Measurements from ENCODE around the gene COL23A1.

The COL23A1 gene

GRCh38 chr5:178289438-178289837 lies 300.8 kb downstream of the COL23A1 start:
- H3K4me3 ChIP-seq (ENCODE audit: low read length): no peak overlapping the region
- no peak for TF ChIP-seq CTCF (conservative IDR thresholded peaks at IDR 0.05; ENCODE audit: low read depth, low read length)
- no peak for DNase-seq (ENCODE audit: low read depth)

- no peak for TF ChIP-seq CTCF (conservative IDR thresholded peaks at IDR 0.05; ENCODE audit: low read depth, low read length)
- no peak overlapping the region for H3K4me3 ChIP-seq (ENCODE audit: low read length)
- DNase-seq (ENCODE audit: low read depth): no peak
These were observed 301.5 kb downstream of the COL23A1 start for GRCh38 chr5:178288401-178289368.

DNA sequence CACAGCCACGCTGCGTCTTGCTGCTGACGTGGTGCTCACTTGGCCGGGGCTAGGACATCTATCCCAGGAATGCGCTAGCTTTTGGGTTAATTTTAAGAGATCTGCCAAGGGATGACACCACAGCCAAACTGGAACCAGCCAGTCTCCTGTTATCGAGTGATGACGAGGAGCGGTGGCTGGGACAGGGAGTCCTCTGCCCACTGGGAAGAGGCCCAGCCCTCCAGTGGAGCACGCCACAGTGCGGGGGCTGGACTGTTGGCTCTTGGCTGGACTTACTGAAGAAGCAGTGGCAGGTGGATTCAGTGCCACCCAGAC lies 302.4 kb downstream of the COL23A1 start:
- no peak for TF ChIP-seq CTCF (conservative IDR thresholded peaks at IDR 0.05; ENCODE audit: low read depth, low read length)
- no peak for DNase-seq (ENCODE audit: low read depth)
- H3K4me3 ChIP-seq (ENCODE audit: low read length): no peak overlapping the region

DNA sequence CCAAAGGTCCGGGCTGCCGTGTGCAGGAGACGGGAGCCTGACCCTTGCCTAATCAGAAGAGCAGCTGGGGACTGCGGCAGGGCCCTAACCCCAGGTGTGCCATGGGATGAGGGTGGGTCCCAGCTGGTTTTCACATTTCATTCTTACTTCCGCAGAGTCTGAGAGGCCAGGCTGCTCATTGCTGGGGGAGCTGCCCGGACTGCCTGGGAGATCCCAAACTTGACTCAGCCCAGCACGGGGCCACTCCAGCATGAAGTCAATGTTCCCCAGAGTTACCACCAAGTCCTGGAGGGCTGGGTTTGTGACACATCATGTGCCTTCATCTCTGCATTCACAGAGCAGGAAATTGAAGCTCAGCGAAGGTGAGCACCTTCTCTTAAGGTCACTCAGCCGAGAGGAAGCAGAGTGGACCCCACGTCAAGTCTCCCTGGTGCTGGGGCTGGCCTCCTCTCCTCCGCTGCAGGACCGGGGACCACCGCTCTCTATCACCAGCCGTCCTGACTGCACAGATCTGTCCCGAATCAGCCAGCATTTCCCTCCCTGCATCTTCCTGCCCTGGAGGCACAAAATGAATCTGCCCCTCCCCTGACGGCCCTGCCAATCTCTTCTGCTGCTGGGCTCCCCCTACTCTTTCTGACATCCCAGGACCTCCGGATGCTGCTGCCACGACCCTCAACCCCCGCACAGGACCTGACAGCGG lies 303.0 kb downstream of the COL23A1 start:
- no peak for DNase-seq (ENCODE audit: low read depth)
- H3K4me3 ChIP-seq (ENCODE audit: low read length): no peak overlapping the region
- TF ChIP-seq CTCF (conservative IDR thresholded peaks at IDR 0.05; ENCODE audit: low read depth, low read length): no peak

- DNase-seq (ENCODE audit: low read depth): no peak
- TF ChIP-seq CTCF (conservative IDR thresholded peaks at IDR 0.05; ENCODE audit: low read depth, low read length): no peak
- H3K4me3 ChIP-seq (ENCODE audit: low read length): no peak overlapping the region
These were observed 303.7 kb downstream of the COL23A1 start for GRCh38 chr5:178286226-178287090.

DNA sequence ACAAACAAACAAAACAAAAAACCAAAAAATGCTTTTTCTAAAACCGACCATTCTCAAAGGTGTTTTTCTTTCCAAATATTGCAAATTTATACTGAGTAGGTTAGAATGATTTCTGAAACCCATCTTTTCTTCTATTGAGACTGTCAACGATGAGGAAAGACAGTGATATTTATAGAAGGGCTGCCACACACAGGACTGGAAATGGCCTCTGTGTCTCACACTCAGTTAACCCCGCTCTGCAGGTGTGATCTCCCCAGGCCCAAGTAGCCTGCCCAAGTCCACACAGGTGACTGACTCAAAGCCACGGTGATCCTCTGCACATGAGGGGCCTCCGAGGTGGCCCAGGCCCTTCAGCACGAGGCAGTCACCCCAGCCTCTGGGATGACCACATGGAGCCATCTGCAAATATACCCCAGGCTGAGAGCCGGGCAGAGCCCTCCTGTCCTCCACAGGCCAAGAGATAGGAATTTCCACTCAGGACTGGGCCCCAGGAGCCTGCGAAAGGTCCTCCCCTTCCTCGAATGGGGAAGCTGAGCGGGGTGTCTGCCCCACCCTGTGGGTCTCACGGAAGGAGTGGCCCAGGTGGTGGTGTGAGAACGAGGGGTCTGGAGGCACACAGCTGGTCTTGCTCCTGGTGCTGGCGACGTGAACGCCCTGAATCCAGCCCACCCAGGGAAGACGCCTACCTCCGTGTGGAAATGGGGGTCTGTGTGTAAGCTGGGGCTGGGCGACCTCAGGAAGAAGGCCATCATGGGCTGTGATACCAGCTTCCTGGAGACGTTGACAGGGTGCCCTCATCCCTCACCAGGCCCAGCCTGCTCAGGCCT lies 304.6 kb downstream of the COL23A1 start:
- TF ChIP-seq CTCF (conservative IDR thresholded peaks at IDR 0.05; ENCODE audit: low read depth, low read length): no peak
- no peak for DNase-seq (ENCODE audit: low read depth)

More for the DNA sequence above, 304.6 kb downstream of the COL23A1 start:
- no peak overlapping the region for H3K4me3 ChIP-seq (ENCODE audit: low read length)
